Astrocyte of the spinal cord (primary cell): Measurements from ENCODE around the gene MLXIPL.

Source experiments
- DNase-seq: peaks from one replicate; pipeline ENCODE4 v3.0.0; 2011; ENCODE audit warnings: low read depth, low spot score
- H3K4me3 ChIP-seq: 2 replicates; pipeline ENCODE4 v1.5.1; 2011; ENCODE audit warnings: low read depth, mild to moderate bottlenecking, low read length, moderate library complexity
- CTCF ChIP-seq: IDR thresholded peaks from 2 replicates; pipeline ENCODE4 v1.5.1; 2012; ENCODE audit warnings: low read depth, mild to moderate bottlenecking, low read length, inconsistent platforms
- in situ Hi-C: cut with HindIII; loops from 2 replicates; pipeline ENCODE4 v1.10.0; 2017; ENCODE audit warnings: low sequenced_read_pairs

Gene MLXIPL

GRCh38 chr7:73549176-73549575 is 75.1 kb downstream of the MLXIPL start:
- no peak for DNase-seq
- no peak overlapping the region for H3K4me3 ChIP-seq
- TF ChIP-seq CTCF, result no peak
- in situ Hi-C loops, result no loop called here

- in situ Hi-C loops, result no loop called here
- no peak overlapping the region for H3K4me3 ChIP-seq
- DNase-seq, result no peak
- TF ChIP-seq CTCF, result no peak
Observed at GRCh38 chr7:73547841-73548240, 76.5 kb downstream of the MLXIPL start.

- in situ Hi-C loops, result no loop called here
- no peak for TF ChIP-seq CTCF
- H3K4me3 ChIP-seq, result no peak overlapping the region
- DNase-seq, result no peak
Observed at GRCh38 chr7:73544678-73545077, 79.6 kb downstream of the MLXIPL start.
